ENCODE data around the gene KRT36.

The KRT36 gene

GRCh38 chr17:41476866-41477815, 12.6 kb downstream of the KRT36 start:
- no peak for DNase-seq (ENCODE audit: low read depth)

- DNase-seq (ENCODE audit: low read depth), result no peak
These were observed 14.3 kb downstream of the KRT36 start for GRCh38 chr17:41475421-41475820.

GRCh38 chr17:41474863-41475262, 14.8 kb downstream of the KRT36 start:
- DNase-seq (ENCODE audit: low read depth), result no peak

- DNase-seq (ENCODE audit: low read depth), result no peak
These were observed 21.4 kb downstream of the KRT36 start for GRCh38 chr17:41468346-41468745.

- DNase-seq (ENCODE audit: low read depth), result no peak
These were observed 22.1 kb downstream of the KRT36 start for GRCh38 chr17:41467561-41467960.

- DNase-seq (ENCODE audit: low read depth), result no peak
These were observed 22.7 kb downstream of the KRT36 start, which contains the start of gene KRT32 for GRCh38 chr17:41466988-41467387. Gene KRT32 (minus strand): TSS chr17:41467386. CDS start chr17:41467325, 61 bp downstream.

GRCh38 chr17:41464682-41465081, 25.0 kb downstream of the KRT36 start:
- DNase-seq (ENCODE audit: low read depth), result peak; percentile 95

- no peak for DNase-seq (ENCODE audit: low read depth)
These were observed 25.5 kb downstream of the KRT36 start for GRCh38 chr17:41464173-41464572.

- no peak for DNase-seq (ENCODE audit: low read depth)
These were observed 26.0 kb downstream of the KRT36 start for GRCh38 chr17:41463746-41464145.

- no peak for DNase-seq (ENCODE audit: low read depth)
These were observed 27.0 kb downstream of the KRT36 start for GRCh38 chr17:41462705-41463104.

GRCh38 chr17:41457676-41458075, 32.0 kb downstream of the KRT36 start:
- DNase-seq (ENCODE audit: low read depth), result no peak

GRCh38 chr17:41456204-41456603, 33.5 kb downstream of the KRT36 start:
- DNase-seq (ENCODE audit: low read depth), result no peak

GRCh38 chr17:41455236-41455635, 34.5 kb downstream of the KRT36 start:
- DNase-seq (ENCODE audit: low read depth), result peak; percentile 41

GRCh38 chr17:41453066-41453465, 36.6 kb downstream of the KRT36 start:
- DNase-seq (ENCODE audit: low read depth), result no peak

- no peak for DNase-seq (ENCODE audit: low read depth)
These were observed 37.4 kb downstream of the KRT36 start for GRCh38 chr17:41452281-41452680.

- DNase-seq (ENCODE audit: low read depth), result no peak
These were observed 38.5 kb downstream of the KRT36 start for GRCh38 chr17:41451154-41451728.

GRCh38 chr17:41449008-41449407, 40.7 kb downstream of the KRT36 start:
- no peak for DNase-seq (ENCODE audit: low read depth)

- no peak for DNase-seq (ENCODE audit: low read depth)
These were observed 41.2 kb downstream of the KRT36 start for GRCh38 chr17:41448506-41448905.

GRCh38 chr17:41446806-41447205, 42.9 kb downstream of the KRT36 start:
- no peak for DNase-seq (ENCODE audit: low read depth)

GRCh38 chr17:41444640-41445039, 45.1 kb downstream of the KRT36 start:
- no peak for DNase-seq (ENCODE audit: low read depth)

- DNase-seq (ENCODE audit: low read depth), result peak; percentile 36
These were observed 45.5 kb downstream of the KRT36 start for GRCh38 chr17:41444186-41444585.

- DNase-seq (ENCODE audit: low read depth), result no peak
These were observed 47.0 kb downstream of the KRT36 start for GRCh38 chr17:41442739-41443138.

GRCh38 chr17:41440531-41441033, 49.1 kb downstream of the KRT36 start, which contains the start of gene KRT38:
Gene KRT38 (minus strand): TSS chr17:41440983. CDS start chr17:41440921, 62 bp downstream.
- DNase-seq (ENCODE audit: low read depth), result no peak
